HS-5 (cell line): Measurements from ENCODE around the gene ATF7.
A peak's percentile ranks its signal among the peaks of the same experiment; 100 is the strongest.

Source experiments
- DNase-seq: peaks from one replicate; pipeline ENCODE4 v3.0.0-alpha.2; 2012; ENCODE audit warnings: low read depth

The ATF7 gene

GRCh38 chr12:53523131-53523530 is 103.1 kb downstream of the ATF7 start:
- no peak for DNase-seq

GRCh38 chr12:53518381-53518780 is 107.8 kb downstream of the ATF7 start:
- DNase-seq: no peak

- DNase-seq: no peak
These were observed 109.3 kb downstream of the ATF7 start for GRCh38 chr12:53516758-53517455.

- no peak for DNase-seq
These were observed 110.9 kb downstream of the ATF7 start for GRCh38 chr12:53515291-53515680.

GRCh38 chr12:53514628-53515290 is 111.4 kb downstream of the ATF7 start:
- no peak for DNase-seq

- DNase-seq: no peak
These were observed 112.3 kb downstream of the ATF7 start for GRCh38 chr12:53513712-53514410.

- no peak for DNase-seq
These were observed 115.9 kb downstream of the ATF7 start for GRCh38 chr12:53510181-53510812.

DNA sequence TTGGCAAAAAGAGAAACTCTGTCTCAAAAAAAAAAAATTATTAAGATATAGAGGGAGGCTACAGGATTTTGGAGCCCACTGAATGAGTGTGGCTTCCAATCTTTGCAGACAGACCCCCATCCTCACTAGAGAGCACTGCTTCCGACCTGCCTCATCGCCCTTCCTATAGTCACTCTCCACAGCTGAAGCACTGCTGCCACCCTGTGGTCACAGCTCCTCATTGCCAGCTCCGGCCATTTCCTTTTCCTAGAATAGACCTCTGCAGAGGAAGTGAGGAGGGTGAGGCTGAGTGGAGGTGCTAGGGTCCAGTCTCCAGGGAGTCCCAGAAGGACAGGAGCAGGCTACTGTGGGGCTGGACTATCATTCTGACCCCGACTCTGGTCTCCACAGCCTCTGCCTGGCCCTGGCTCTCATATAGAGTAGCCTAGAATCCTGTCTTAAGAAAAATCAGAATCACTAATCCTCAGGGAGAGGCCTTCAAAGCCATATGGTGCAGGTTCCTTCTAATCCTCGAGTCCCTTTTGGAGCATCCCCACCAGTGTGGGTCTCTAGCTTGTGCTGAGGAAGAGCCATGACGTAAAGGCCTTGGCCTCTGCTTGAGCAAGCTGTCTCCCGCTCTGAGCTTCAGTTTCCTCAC is 117.5 kb downstream of the ATF7 start:
- DNase-seq: peak; percentile 48

- no peak for DNase-seq
These were observed 118.6 kb downstream of the ATF7 start for GRCh38 chr12:53507603-53507885.

GRCh38 chr12:53506881-53507602 is 119.1 kb downstream of the ATF7 start, which contains the start of gene NPFF:
Gene NPFF (minus strand): TSS chr12:53507484. CDS start chr12:53507474, 10 bp downstream.
- DNase-seq: no peak

DNA sequence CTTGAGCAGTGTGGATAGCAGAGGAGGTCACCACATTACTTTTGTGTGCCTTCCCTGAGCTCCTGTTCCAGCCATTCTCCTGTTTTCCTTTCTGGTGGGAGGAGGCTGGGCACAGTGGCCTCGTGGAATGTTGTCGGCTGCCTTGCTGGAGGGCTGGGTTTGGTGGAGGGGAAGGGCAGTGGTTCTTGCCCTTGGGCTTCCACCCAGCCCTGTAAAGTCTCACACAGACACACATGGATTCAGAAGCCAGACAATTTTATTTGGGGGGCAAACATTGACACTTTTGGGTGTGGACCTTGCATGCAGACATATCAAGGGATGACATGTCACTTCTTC is 119.8 kb downstream of the ATF7 start:
- no peak for DNase-seq

DNA sequence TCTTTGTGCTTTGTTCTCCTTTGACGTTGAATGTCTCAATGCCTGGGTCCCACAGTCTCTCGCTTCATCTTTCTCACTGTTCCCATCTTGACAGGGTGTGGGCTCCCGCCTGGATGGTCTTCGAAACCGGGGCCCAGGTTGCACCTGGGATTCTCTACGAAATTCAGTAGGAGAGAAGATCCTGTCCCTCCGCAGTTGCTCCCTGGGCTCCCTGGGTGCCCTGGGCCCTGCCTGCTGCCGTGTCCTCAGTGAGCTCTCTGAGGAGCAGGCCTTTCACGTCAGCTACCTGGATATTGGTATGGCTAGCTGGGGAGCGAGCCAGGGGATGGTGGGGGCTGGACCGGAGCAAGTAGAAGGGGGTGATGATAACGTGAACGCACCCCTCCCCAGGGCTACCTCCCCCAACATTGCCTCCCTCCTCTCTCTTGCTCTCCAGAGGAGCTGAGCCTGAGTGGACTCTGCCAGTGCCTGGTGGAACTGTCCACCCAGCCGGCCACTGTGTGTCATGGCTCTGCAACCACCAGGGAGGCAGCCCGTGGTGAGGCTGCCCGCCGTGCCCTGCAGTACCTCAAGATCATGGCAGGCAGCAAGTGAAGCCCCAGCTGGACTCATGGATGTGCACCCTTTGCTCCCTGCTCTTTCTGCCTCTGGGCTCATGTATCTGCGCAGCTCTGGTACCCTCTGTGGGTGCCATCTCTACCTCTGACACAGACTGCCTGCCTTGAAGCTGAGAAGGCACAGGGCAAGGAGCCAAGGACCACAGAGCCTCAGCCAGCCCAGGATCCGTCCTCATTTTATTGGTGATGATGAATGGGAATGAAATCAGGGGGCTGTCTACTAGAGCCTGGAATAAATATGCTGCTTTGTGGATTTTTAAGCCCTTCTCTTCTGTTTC is 120.4 kb downstream of the ATF7 start:
- no peak for DNase-seq

- no peak for DNase-seq
These were observed 121.1 kb downstream of the ATF7 start for GRCh38 chr12:53505086-53505485.

- no peak for DNase-seq
These were observed 121.9 kb downstream of the ATF7 start for GRCh38 chr12:53504004-53504920.

DNA sequence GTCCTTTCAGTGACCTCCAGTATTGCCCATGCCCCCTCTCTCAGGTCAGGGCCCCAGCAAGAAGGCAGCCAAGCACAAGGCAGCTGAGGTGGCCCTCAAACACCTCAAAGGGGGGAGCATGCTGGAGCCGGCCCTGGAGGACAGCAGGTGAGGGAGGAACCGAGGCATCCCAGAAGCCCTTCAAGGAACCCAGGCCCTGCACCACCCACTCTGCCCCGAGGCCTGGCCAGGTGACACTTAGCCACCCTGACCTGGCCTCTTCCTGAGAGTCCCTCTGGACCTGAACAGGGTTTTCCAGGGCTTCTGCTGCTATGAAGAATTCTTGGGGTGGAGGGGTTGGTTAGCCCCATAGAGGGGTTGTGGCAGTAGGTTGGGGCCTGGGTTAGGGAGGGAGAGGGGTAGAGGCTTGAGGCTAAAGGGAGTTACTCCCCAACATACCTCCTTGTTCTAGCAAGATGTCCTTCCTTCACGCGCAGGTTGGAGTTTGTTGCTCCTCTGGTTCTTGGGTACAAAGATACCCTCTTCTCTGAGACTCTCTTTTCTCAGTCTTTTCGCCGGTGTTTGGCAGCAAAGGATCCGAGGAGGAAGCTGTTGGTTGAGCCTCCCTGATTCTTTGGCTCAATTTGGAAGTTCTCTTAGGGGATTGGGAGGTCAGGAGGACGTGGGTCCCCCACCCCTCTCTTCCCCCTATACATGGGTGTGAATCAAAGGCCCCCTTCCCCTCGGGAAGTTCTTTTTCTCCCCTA is 123.0 kb downstream of the ATF7 start:
- DNase-seq: no peak

GRCh38 chr12:53502331-53502730 is 123.9 kb downstream of the ATF7 start:
- DNase-seq: no peak

DNA sequence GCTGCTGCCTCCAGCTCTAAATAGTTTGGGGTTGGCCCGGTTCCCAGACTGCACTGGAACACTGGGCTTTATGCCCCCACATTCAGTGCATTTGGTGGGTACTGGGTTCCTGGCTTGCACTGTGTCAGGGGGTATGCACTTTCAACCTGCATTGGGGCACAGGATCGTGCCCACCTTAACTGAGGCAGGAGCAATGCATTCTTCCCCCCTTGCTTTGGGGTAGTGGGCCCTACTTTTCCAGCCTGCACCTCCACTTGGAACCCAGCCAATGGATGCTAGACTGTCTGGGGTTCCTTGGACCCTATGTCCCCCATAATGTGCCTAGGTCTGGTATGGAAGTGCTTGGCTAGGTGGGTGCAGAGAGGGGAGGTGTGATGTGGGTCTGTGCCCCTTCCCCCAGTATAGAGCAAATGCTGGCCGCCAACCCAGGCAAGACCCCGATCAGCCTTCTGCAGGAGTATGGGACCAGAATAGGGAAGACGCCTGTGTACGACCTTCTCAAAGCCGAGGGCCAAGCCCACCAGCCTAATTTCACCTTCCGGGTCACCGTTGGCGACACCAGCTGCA is 124.5 kb downstream of the ATF7 start:
- DNase-seq: no peak

- peak; percentile 99 for DNase-seq
These were observed 125.2 kb downstream of the ATF7 start, which contains the start of gene TARBP2 for GRCh38 chr12:53500776-53501614. Gene TARBP2 (plus strand): TSS chr12:53501283. CDS start chr12:53501409, 126 bp downstream.
